ENCODE data around the gene ADH7. TPM values are rescaled to one million over a fixed set of nuclear protein-coding genes. Genes with fewer than 3 reads are reported as not detected.
A peak's percentile ranks its signal among the peaks of the same experiment; 100 is the strongest.

ADH7 gene
- not detected for polyA plus RNA-seq (2012; ENCODE audit: missing spikeins)

DNA sequence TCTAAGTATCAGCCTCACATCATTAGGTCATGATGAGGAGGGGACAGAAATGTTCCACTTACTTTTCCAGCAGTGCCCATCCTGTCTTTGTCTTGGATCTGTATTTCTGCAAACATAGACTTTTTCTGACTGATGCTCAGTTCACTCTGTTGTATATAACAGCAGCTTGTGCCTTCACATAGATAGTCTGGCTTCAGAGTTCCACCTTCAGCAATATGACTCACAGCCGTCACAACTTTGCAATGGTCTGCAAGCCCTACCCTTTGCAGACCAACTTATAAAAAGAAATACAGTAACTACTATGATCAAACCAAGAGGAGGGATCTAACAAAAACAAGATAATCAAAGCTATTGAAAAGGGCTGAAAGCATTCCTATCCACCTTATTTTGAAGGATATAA, at the start of gene ADH7:
Gene ADH7 (minus strand): TSS at position 189 of the 400 bp plus-strand sequence. CDS start 109 bp downstream, at position 80.
- no peak for DNase-seq (ENCODE audit: insufficient read length)
- FAIRE-seq, result no peak
- TF ChIP-seq TAF1 (IDR thresholded peaks at IDR 0.05; ENCODE audit: borderline replicate concordance, low read depth, low read length) (no peak), POLR2A (IDR thresholded peaks at IDR 0.05; ENCODE audit: low read depth, low read length) (no peak), POLR2AphosphoS5 (IDR thresholded peaks at IDR 0.05; ENCODE audit: low read depth, low read length) (no peak)

DNA sequence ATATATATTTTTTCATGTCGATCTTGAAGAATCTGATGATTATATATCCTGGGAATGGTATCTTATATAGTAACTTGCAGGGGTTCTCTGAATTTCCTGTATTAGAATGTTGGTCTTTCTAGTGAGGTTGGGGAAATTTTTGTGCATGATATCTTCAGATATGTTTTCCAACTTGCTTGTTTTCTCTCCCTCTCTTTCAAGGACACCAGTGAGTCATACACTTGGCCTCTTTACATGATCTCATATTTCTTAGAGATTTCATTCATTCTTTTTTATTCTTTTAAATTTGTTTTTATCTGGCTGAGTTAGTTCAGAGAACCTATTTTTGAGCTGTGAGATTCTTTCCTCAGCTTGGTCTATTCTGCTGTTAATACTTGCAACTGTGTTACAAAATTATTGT, 48.5 kb upstream of the ADH7 start:
- TF ChIP-seq TAF1 (IDR thresholded peaks at IDR 0.05; ENCODE audit: borderline replicate concordance, low read depth, low read length), result no peak
- no peak for TF ChIP-seq POLR2AphosphoS5 (IDR thresholded peaks at IDR 0.05; ENCODE audit: low read depth, low read length)
- TF ChIP-seq POLR2A (IDR thresholded peaks at IDR 0.05; ENCODE audit: low read depth, low read length), result no peak
- no peak for FAIRE-seq
- DNase-seq (ENCODE audit: insufficient read length), result no peak

DNA sequence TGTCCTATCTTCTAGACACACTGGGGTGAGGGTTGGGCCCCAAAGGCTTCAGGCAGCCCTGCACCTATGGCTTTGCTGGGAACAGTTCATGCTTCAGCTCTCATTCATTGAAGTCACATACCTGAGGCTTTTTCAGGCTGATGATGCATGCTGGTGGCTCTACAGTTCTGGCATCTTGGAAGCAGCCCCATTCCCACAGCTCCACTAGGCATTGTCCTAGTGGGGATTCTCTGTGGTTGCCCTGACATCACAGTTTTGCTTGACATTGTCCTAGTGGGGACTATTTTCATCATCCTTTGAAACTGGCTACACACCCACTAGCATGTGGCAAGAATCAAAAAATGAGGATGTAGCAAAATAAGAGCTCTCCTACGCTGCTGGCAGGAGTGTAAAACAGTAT, 38.0 kb upstream of the ADH7 start:
- no peak for FAIRE-seq
- no peak for TF ChIP-seq TAF1 (IDR thresholded peaks at IDR 0.05; ENCODE audit: borderline replicate concordance, low read depth, low read length)
- no peak for TF ChIP-seq POLR2AphosphoS5 (IDR thresholded peaks at IDR 0.05; ENCODE audit: low read depth, low read length)
- no peak for TF ChIP-seq POLR2A (IDR thresholded peaks at IDR 0.05; ENCODE audit: low read depth, low read length)
- no peak for DNase-seq (ENCODE audit: insufficient read length)

GRCh38 chr4:99471896-99472295, 36.8 kb upstream of the ADH7 start:
- TF ChIP-seq TAF1 (IDR thresholded peaks at IDR 0.05; ENCODE audit: borderline replicate concordance, low read depth, low read length) (no peak), POLR2AphosphoS5 (IDR thresholded peaks at IDR 0.05; ENCODE audit: low read depth, low read length) (no peak), POLR2A (IDR thresholded peaks at IDR 0.05; ENCODE audit: low read depth, low read length) (no peak)
- FAIRE-seq, result no peak
- DNase-seq (ENCODE audit: insufficient read length), result no peak

- TF ChIP-seq TAF1 (IDR thresholded peaks at IDR 0.05; ENCODE audit: borderline replicate concordance, low read depth, low read length), result no peak
- no peak for TF ChIP-seq POLR2AphosphoS5 (IDR thresholded peaks at IDR 0.05; ENCODE audit: low read depth, low read length)
- TF ChIP-seq POLR2A (IDR thresholded peaks at IDR 0.05; ENCODE audit: low read depth, low read length), result no peak
- no peak for FAIRE-seq
- DNase-seq (ENCODE audit: insufficient read length), result no peak
Observed at GRCh38 chr4:99471349-99471748, 36.2 kb upstream of the ADH7 start.

DNA sequence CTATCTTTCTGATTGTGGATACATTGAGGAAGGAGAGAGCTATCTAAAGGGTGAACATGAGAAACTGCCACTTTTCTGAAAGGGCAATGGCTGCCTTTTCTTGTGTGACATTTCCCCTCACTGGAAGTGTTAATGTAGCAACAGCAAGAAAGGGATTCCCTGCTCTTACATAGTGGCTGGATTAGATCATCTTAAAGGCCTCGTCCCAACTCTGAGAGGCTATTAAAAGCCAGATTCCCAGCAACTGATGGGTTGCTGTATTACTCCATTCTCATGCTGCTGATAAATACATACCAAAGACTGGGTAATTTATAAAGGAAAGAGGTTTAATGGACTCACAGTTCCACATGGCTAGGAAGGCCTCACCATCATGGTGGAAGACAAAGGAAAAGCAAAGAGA, 33.7 kb upstream of the ADH7 start:
- TF ChIP-seq POLR2AphosphoS5 (IDR thresholded peaks at IDR 0.05; ENCODE audit: low read depth, low read length), result no peak
- TF ChIP-seq TAF1 (IDR thresholded peaks at IDR 0.05; ENCODE audit: borderline replicate concordance, low read depth, low read length), result no peak
- TF ChIP-seq POLR2A (IDR thresholded peaks at IDR 0.05; ENCODE audit: low read depth, low read length), result no peak
- FAIRE-seq (no peak), DNase-seq (ENCODE audit: insufficient read length) (no peak)

- TF ChIP-seq POLR2A (IDR thresholded peaks at IDR 0.05; ENCODE audit: low read depth, low read length) (no peak), POLR2AphosphoS5 (IDR thresholded peaks at IDR 0.05; ENCODE audit: low read depth, low read length) (no peak), TAF1 (IDR thresholded peaks at IDR 0.05; ENCODE audit: borderline replicate concordance, low read depth, low read length) (no peak)
- no peak for FAIRE-seq
- no peak for DNase-seq (ENCODE audit: insufficient read length)
Observed at GRCh38 chr4:99467887-99468286, 32.7 kb upstream of the ADH7 start.

- no peak for FAIRE-seq
- TF ChIP-seq POLR2AphosphoS5 (IDR thresholded peaks at IDR 0.05; ENCODE audit: low read depth, low read length) (no peak), TAF1 (IDR thresholded peaks at IDR 0.05; ENCODE audit: borderline replicate concordance, low read depth, low read length) (no peak), POLR2A (IDR thresholded peaks at IDR 0.05; ENCODE audit: low read depth, low read length) (no peak)
- no peak for DNase-seq (ENCODE audit: insufficient read length)
Observed at GRCh38 chr4:99463566-99463965, 28.4 kb upstream of the ADH7 start.

DNA sequence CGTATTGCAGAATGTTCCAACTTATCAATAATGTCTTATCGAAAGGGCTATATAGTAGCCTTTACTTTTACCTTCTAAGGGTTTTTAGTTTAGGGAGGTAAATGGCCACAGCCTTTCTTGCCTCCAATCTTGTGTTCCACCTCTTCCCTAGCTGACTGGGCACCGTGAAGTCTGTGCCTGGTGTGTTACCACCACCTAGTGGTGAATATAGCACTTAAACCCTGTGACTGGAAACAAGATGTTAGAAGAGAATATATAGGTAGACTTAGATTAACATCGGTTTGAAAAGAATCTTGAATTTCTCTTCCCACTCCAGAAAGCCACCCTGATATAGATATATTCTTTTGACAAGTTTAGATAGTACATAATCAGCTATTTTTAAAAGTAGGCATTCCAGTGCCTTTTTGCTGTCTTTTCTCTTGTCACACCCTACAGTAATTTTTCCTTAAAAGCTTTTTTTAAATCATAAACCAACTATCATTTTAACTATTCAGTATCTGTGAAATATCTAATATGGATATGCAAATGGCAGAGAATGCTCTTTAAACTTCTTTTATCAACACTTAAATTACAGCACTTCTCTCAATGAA, 27.8 kb upstream of the ADH7 start:
- TF ChIP-seq POLR2AphosphoS5 (IDR thresholded peaks at IDR 0.05; ENCODE audit: low read depth, low read length), result no peak
- no peak for TF ChIP-seq POLR2A (IDR thresholded peaks at IDR 0.05; ENCODE audit: low read depth, low read length)
- TF ChIP-seq TAF1 (IDR thresholded peaks at IDR 0.05; ENCODE audit: borderline replicate concordance, low read depth, low read length), result no peak
- DNase-seq (ENCODE audit: insufficient read length), result peak; percentile 8
- FAIRE-seq, result peak; percentile 82

DNA sequence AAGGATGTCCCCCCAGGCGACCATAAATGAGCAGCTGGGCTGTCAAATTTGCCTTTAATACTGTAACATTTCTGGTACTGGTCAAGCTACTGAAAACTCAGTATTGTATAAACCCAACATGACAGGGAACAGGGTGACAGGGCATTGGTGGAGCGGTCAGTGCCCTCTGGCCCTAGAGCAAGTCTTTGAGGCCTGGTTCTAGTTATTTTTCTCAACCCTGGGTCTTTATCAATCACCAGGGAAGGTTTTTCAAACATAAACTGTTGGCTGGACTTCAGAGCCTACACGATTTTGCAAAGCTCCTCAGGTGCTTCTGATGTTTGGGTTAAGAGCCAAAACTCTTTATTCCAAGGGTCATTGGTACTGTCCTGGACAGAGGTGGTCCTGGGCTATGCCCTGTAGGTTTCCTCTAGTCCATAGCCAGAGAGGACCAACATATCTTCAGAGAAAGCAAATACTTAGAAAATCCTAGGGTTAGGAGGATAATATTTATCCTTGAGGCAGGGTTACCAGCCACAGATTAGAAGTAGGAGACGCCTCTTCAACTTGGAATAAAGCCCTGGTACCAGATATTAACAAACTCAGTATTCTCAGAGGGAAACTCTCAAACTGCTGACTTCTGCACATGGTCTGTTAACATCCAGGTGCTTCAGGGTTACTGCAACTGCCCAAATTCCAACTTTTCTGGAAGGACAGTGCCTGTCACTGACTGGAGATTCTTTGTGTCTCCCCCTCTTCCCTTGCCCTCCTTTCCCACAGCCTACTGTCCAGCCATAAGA, 26.7 kb upstream of the ADH7 start:
- FAIRE-seq (no peak), DNase-seq (ENCODE audit: insufficient read length) (no peak)

DNA sequence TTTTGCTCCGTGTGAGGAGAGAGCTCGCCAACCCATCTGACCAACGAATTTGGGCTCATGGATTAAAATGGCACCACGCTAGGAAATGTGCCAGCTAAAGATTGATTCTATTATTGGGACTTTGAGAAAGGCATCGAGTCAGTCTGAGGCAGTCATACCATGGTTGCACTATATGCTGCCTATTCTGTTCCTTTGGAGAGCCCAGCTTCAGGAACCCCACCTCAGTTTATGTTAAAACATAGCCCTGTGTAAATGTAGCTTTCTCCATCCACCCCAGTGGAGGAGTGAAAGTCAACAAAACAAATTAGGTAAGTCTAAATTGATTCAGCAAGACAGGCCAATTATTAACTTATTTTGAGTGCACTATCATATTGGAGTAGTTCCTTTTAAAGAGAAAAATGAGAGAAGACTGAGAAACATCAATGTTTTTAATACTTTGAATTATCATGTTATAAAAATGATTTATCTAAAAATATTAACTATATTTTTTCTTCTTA, 24.5 kb upstream of the ADH7 start:
- FAIRE-seq (no peak), DNase-seq (ENCODE audit: insufficient read length) (no peak)
- no peak for TF ChIP-seq POLR2A (IDR thresholded peaks at IDR 0.05; ENCODE audit: low read depth, low read length)
- no peak for TF ChIP-seq POLR2AphosphoS5 (IDR thresholded peaks at IDR 0.05; ENCODE audit: low read depth, low read length)
- no peak for TF ChIP-seq TAF1 (IDR thresholded peaks at IDR 0.05; ENCODE audit: borderline replicate concordance, low read depth, low read length)

More for the DNA sequence above, 26.7 kb upstream of the ADH7 start:
- no peak for TF ChIP-seq TAF1 (IDR thresholded peaks at IDR 0.05; ENCODE audit: borderline replicate concordance, low read depth, low read length)
- TF ChIP-seq POLR2A (IDR thresholded peaks at IDR 0.05; ENCODE audit: low read depth, low read length), result no peak
- no peak for TF ChIP-seq POLR2AphosphoS5 (IDR thresholded peaks at IDR 0.05; ENCODE audit: low read depth, low read length)

Measured in GM12892 (cell line).